Esophagus squamous epithelium (tissue), 4 donors: ENCODE data around the gene ALPL.

ENCODE experiments used
- POLR2A ChIP-seq, 4 donors: fragments of 450-650 bp; IDR thresholded peaks; one replicate each; pipeline ENCODE4 v1.6.1; 2017; ENCODE audit warnings: antibody characterized with exemption in 4 of 4, mild to moderate bottlenecking in 4 of 4, moderate library complexity in 3 of 4
- TF ChIP-seq, protein P1 (sequence below), 6 experiments: fragments of 450-650 bp in 4 of 6; fragments of 200-600 bp in 2 of 6; sonication (generic) in 2 of 6; IDR thresholded peaks; one replicate each; pipeline ENCODE4 v1.5.1; 2016 to 2019; ENCODE audit warnings: antibody characterized with exemption in 6 of 6, mild to moderate bottlenecking in 4 of 6, moderate library complexity in 4 of 6

DNA sequence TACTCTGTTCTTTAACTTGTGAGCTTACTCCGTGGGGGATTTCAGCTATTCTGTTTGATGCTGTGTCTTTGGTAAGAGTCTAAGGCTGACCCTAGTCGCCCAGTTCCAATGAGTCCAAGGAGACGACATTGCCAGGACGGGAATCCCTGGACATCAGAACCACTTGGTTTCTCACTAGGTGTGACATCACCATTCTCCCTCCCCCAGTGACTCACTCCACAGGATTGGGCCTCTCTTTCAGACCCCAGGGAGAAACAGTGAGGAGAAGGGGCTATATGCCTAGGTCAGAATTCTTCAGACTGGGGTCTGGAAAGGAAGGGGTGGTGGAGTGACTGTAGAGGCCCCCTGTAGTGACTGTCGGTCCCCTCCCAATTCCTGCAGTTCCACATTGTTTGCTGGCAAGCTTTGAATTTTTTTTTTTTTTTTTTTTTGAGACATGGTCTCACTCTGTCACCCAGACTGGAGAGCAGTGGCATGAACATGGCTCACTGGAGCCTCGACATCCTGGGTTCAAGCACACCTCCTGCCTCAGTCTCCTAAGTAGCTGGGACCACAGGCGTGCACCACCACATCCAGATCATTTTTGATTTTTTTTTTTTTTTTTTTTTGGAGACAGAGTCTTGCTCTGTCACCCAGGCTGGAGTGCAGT is 21.3 kb downstream of the ALPL start:
- TF ChIP-seq, protein P1, sequence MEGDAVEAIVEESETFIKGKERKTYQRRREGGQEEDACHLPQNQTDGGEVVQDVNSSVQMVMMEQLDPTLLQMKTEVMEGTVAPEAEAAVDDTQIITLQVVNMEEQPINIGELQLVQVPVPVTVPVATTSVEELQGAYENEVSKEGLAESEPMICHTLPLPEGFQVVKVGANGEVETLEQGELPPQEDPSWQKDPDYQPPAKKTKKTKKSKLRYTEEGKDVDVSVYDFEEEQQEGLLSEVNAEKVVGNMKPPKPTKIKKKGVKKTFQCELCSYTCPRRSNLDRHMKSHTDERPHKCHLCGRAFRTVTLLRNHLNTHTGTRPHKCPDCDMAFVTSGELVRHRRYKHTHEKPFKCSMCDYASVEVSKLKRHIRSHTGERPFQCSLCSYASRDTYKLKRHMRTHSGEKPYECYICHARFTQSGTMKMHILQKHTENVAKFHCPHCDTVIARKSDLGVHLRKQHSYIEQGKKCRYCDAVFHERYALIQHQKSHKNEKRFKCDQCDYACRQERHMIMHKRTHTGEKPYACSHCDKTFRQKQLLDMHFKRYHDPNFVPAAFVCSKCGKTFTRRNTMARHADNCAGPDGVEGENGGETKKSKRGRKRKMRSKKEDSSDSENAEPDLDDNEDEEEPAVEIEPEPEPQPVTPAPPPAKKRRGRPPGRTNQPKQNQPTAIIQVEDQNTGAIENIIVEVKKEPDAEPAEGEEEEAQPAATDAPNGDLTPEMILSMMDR (IDR thresholded peaks at IDR 0.05): no peak
- no peak for TF ChIP-seq POLR2A (IDR thresholded peaks at IDR 0.05)
